GM21619 (cell line): ENCODE results near the gene YPEL1.
"Not testable (repeated sequence)": the region's sequence is repeated elsewhere in the genome, so short reads cannot be mapped to it uniquely, and the experiment has no call there.

Source experiments
- ATAC-seq: cut with Tn5 transposase; IDR thresholded peaks from one replicate; pipeline ENCODE4 v1.9.1; 2021; ENCODE audit not compliant: unreplicated experiment

Gene YPEL1

DNA sequence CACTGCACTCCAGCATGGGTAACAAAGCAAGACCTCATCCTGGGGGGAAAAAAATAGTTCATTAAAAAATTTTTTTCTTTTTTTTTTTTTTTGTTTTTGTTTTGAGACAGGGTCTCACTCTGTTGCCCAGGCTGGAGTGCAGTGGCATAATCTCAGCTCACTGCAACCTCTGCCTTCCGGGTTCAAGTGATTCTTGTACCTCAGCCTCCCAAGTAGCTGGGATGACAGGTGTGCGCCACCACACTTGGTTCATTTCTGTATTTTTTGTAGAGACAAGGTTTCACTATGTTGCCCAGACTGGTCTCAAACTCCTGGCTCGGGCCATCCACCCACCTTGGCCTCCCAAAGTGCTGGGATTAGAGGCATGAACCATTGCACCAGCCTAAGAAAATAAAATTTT is 11.1 kb downstream of the YPEL1 start:
- not testable (repeated sequence) for ATAC-seq

DNA sequence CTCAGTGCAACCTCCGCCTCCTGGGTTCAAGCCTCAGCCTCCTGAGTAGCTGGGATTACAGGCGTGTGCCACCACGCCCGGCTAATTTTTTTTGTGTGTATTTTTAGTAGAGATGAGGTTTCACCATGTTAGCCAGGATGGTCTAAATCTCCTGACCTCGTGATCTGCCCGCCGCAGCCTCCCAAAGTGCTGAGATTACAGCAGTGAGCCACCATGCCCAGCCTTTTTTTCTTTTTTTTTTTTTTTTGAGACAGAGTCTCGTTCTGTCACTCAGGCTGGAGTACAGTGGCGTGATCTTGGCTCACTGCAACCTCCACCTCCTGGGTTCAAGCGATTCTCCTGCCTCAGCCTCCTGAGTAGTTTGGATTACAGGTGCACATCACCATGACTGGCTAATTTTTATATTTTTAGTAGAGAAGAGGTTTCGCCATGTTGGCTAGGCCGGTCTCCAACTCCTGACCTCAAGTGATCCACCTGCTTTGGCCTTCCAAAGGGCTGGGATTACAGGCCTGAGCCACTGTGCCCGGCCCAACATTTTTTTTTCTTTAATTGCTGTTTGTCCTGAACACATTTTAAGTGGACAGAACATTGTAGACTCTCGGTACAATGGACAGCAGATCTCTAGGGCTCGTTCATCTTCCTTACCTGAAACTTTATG is 14.3 kb downstream of the YPEL1 start:
- ATAC-seq = not testable (repeated sequence)

DNA sequence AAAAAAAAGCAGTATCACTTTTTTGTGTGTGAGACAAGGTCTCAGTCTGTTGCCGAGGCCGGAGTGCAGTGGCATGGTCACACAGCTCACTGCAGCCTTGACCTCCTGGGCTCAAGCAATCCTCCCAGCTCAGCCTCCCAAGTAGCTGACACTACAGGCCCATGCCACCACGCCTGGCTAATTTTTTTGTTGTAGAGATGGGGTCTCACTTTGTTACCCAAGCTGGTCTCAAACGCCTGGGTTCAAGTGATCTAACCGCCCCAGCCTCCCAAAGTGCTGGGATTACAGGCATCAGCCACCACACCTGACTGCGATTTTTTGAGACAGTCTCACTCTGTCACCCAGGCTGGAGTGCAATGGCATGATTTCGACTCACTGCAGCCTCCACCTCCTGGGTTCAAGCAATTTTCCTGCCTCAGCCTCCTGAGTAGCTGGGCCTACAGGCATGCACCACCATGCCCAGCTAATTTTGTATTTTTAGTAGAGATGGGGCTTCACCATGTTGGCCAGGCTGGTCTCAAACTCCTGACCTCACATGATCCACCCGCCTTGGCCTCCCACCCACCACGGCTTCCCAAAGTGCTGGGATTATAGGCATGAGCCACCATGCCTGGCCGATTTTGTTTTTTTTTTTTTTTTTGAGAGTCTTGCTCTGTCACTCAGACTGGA is 15.3 kb downstream of the YPEL1 start:
- not testable (repeated sequence) for ATAC-seq

DNA sequence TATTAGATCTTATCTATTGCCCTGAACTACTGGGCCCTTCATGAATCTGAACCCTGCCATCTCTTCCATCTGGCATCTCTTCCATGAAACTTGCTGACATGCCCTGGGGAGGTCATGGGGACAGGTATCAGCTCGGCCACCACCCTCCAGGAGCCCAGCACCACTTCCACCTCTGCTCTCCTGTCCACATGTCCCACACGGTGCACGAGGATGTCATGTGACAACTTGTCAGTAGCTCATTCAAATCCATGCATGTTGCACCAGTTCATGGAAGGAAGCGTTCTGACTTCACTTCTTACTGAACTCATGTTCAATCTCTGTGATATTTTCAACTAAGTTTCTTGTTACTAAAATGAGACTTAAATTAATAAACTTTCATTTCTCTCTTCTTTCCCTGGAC is 16.6 kb downstream of the YPEL1 start:
- no peak for ATAC-seq

DNA sequence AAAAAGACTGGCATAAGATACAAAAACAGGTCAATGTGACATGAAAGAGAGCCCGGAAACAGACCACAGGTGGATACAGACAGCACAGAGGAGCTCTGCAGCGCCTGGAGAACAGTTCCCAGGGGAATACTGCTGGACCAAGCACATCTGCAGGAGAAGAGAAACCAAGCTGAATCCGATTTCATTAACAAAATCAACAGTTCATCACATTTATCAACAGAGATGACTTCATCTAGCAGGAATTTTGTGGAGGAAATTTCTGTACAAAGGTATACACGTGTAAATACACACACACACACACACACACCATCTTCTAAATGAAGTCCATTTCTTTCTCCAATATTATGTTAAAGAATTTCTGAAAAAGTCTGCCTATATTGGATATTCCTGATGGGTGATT is 17.1 kb downstream of the YPEL1 start:
- no peak for ATAC-seq

DNA sequence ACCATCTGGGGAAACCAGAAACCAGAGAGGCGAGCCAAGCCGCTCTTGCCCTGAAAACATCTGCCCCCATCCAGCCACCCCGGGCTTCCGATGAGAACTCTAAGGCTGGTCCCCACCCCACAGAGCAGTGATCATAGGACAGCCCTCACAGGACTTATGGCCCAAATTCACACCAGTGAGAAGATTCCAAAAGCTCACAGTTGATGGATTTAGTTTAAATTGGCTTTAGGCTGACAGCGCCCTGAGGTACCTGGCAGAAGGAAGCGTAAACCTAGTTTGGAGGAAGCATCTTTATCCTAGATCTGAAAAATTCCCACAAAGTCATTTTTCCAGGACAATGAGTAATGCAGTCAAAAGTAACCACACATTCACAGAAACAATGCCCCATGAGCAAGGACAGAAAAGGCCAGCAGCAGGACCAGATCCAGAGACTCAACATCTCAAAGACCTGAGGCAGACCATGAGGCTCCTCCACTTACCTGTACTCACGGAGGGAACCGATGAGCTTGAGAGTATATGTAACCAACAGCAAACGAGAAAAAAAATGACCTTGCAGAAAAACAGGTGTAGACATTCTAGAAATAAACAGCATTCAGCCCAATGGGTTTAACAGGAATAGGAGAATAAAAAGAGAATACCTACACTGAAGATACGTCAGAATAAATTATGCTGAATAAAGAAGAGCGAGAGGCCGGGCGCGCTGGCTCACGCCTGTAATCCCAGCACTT is 19.0 kb downstream of the YPEL1 start:
- not testable (repeated sequence) for ATAC-seq

DNA sequence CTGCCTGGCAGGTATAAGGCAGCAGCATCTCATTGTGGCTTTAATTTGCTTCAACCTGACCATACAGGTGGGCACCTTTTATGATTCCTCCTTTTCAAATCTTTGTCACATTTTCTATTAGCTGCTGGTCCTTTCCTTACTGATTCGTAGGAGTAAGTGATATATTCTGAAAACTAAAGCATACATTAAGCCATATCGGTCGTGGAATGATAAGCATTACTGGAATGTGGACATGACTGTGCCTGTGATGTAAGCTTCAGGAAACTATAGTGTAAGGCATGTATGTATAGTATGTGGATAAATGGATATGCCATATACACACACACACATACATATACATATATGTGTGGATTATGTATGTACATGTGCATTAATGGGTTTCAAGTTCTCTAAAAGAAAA is 20.8 kb downstream of the YPEL1 start:
- ATAC-seq = no peak

DNA sequence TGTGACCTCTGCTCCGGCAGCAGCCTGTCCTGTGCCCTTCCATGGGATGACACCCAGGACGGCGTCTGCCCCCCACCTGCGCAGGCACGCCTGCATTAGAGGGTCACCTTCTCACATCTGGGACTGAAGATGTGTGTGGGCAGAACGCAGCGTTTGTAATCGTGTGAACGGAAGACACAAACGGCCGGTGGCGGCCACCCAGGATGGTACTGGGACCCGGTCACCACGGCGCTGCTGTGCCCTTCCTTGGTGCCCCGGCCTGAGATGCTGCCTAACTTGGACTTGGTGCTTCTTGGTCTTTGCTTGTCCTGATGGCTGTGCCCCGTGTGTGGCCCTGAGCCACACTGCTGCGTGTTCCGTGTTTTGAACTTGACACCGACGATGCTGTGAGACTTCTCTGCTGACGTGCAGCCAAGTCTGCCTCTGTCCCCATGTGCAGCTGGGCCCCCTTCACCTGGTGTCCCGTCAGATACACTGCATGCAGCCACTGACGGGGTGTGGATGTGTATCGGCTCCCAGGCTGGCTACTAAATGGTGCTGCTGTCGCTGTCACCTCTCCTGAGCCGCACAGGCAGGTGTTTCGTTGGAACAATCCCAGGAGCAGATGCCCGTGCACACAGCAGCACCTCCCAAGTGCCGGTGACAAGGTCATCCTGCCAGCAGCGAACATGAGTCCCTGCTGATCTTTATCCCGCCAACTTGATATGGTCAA is 21.4 kb downstream of the YPEL1 start:
- ATAC-seq = no peak

DNA sequence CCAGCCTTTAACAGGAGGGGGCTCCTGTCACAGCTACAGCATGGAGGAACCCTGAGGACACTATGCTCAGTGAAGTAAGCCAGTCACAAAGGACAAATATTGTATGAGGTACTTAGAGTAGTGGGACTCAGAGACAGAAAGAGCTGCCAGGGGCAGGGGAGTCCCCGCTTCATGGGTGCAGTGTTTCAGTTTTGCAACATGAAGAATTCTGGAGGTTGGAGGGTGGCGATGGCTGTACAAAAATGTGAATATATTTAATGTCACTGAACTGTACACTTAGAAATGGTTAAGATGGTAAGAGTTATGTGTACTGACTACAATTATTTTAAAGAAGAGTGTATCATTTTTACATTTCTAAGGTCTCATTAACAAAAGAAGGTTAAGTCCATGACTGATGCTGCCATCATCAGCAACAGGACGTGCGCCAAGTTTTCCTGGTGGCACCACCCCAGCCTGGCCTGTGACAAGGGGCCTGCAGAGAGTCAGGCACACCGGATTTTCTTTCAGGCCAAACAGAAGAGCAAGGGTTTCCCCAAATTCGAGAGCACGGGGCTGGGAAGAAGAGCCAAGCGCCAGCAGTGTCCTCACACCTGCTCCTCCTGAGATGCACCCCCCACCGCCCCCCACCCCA is 22.1 kb downstream of the YPEL1 start:
- ATAC-seq = no peak

DNA sequence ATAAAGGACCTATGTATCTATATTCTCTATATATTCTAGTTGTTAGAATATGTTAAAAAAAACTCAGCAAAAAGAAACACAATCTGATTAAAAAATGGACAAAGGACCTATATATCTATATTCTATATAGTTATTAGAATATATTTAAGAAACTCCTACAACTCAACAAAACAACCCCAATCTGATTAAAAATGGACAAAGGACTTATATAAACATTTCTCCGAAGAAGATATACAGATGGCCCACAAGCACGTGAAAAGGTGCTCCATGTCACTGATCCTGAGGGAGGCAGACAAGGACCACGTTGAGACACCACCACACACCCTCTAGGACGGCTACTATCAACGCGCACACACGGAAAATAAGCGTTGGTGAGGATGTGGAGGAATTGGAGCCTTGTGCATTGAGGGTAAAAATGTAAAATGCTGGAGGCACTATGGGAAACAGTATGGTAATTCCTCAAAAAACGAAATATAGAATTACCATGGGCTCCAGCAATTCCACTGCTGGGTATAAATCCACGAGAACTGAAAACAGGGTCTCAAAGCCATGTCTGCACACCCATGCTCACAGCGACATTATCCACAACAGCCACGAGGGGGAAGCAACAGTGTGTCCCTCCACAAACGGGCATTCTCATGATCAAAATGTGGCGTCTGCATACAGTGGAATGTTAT is 22.7 kb downstream of the YPEL1 start:
- ATAC-seq = no peak

DNA sequence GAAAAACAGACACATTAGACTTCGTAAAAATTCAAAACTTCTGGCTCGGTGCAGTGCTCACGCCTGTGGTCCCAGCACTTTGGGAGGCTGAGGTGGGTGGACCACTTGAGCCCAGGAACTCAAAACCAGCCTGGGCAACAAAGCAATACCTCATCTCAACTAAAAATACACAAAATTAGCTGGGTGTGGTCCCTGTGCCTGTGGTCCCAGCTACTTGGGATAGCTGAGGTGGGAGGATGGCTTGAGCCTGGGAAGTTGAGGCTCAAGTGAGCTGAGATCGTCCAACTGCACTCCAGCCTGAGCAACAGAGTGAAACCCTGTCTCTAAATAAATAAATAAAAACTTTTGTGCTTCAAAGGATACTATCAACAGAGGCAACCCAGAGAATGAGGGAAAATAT is 23.7 kb downstream of the YPEL1 start:
- ATAC-seq = no peak

DNA sequence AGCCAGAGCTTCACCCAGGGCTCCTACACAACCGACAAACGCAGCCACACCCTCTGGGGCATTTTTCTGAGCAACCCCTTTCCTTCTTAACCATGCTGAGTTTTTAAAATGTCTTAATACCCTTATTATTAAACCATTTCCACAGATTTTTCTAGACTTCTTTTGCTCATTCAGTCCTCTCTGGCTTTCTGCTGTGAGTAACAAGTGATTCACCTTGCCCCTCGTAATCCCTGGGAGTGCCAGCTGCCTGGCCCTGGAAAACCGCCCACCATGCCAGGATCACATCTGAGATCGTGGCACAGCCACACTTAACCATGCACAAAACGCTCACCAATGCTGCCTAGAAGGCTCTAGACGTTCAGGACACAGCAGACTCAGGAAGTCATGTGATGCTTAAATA is 25.4 kb downstream of the YPEL1 start:
- ATAC-seq = no peak

DNA sequence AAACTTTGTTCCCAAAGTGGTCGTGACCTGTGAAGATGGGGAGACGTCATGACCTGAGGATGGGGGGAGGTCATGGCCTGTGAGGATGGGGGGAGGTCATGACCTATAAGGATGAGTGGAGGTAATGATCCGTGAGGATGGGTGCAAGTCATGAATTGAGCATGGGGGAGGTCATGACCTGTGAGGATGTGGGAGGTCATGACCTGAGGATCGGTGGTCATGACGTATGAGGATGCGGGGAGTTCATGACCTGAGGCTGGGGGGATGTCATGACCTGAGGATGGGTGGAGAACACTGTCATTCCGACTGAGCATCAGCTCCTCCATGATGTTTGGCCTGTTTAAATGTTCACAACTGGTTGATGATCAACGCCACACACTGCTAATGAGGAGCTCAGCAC is 25.9 kb downstream of the YPEL1 start:
- ATAC-seq = no peak

DNA sequence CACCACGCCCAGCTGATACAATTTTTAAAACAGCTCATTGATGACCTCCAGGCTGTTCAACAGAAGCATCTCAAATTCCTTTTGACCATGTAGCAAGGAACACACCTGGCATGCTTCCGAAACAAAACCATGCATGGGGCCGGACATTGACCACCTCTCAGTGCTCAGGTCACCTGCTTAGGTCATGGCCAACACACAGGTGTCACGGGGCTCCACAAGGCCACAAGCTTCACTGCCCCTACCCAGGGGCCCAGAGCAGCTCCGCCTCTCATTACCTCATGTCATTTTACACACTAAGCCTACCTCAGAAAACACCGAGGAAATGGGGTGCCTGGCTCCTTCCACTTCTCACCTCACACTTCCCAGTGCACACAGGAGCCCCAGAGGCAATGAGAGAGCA is 26.6 kb downstream of the YPEL1 start:
- ATAC-seq = no peak

DNA sequence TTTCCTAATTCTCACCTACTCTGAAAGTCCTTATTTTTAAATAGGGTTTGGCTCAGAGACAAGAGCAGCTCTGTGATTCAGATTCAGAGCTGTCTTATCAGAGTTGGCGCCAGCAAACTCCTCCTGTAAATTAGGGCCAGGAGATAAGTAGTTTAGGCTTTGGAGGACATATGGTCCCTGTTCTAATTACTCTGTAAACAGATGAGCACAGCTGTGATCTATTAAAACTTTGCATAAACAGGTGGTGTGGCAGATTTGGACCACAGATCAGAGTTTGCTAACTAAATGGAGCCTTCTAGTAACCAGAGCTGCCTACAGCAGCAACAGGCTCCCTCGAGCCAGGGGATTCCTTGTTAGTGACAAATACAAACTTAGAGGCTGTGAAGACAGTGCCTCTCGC is 27.9 kb downstream of the YPEL1 start:
- no peak for ATAC-seq

DNA sequence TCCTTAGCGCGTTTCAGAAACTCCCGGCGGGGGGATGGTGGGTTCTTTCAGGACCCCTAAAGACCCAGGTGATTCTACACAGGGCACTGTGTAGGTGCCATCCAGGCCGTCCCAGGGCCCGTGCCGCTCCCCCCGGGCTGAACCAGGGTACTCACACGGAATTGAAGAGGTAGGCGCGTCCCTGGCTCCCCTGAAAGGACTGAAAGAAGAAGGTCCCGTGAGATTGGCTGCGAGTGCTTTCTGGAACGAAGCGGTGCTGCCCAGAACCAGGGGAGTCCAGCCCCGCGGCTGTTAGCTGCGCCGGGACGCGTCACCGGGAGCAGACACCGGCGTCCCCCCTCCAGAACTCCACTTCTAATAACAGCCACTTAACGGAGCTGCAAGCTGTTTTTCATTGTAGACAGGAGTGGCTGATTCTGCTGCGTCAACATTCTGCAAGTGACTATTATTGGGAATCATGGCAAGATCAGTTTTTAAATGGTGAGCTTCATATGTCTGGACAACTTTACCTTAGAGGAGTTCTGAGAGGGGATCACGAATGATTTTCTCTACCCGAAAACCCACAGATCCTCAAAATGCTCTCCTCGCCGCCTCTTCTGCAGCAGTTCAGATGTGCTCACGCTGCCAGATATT is 31.8 kb downstream of the YPEL1 start:
- no peak for ATAC-seq

DNA sequence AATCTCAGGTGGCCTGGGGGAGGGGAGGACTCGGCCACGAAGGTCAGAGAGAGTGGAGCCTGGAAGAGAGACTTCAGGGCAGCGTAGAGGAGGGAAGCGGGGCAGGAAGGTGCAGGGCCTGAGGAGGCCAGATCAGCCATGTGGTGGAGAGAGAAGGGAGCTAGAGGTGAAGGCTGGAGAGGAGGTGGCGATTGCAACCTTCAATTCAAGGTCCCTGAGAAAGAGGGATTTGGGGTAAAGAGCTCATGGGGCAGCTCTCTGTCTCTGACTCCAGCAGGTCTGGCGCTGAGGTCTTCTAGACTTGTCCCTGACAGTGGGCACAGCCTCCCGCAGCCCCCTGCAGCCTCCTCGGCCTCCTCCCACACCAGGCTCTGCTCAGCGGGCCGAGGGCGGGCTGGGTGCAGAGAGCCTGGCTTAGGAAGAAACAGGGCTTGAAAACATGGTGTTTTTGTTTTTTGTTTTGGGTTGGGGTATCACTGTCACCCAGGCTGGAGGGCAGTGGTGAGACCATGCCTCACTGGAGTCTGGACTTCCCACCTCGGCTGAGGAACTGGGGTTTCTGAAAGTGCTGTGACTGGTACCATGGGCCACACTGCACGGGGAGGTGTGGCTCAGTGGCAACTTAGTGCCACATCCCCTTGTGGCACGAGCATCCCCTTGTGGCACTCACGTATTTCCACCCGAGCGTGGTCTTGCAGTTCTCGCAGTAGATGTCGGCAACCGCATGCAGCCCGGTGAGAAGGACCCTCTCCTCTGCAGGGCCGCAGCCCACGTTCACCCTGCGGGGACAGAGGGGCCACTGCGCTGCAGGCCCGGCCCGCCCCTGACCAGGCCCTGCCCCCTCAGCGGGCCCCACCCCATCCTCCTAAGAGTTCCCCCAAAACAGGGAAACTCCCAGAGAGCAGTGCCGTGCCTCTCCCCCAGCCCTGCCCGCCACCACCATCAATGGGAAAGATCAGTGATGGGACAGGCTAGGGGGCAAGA is 32.6 kb downstream of the YPEL1 start:
- ATAC-seq = no peak

DNA sequence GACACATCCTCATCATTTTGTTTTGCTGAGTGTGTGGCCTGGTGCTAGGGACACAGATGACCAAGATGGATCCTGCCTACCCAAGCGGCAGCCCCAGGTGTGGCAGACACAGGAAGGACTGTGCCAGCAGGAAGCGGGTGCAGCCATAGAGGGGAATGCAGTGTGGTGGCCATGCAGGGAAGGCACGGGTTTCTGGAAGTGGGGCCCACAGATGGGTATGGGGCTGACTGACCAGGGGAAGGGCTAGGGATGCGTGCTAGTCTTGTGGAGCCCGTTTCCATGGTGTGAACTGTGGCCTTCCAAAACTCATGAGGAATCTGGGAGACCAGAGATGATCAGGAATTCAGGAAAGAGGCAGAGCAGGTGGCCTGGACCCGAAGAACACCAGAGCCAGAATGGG is 33.5 kb downstream of the YPEL1 start:
- ATAC-seq = no peak

DNA sequence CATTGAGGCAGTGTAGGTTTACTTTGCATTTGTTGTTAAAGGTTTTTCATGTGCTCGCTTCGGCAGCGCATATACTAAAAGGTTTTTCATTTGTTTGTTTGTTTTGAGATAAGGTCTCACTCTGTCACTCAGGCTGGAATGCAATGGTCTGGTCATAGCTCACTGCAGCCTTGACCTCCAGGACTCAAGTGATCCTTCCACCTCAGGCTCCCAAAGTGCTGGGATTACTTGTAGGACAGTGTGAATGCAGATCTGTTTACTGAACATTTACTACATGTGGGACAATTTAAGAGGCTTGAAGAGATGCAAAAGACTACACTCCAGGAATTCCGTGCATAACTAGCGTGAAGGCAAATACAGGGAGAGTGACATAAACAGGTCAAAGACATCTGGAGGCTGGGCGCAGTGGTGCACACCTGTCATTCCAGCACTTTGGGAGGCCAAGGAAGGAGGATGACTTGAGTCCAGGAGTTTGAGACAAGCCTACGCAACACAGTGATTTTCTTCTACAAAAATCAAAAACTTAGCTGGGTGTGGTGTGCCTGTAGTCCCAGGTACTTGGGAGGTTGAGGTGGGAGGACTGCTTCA is 34.1 kb downstream of the YPEL1 start:
- no peak for ATAC-seq
